ENCODE results near the gene TUBGCP5.

Gene TUBGCP5

GRCh38 chr15:22951031-22951380 is 88.4 kb downstream of the TUBGCP5 start:
- no peak for DNase-seq

GRCh38 chr15:22950256-22950990 is 88.9 kb downstream of the TUBGCP5 start:
- DNase-seq: no peak
